Ovary (tissue), 9 donors: ENCODE results near the gene TPRG1L. TPM values are rescaled to one million over a fixed set of nuclear protein-coding genes. Genes with fewer than 3 reads are reported as not detected.

Experiments
- DNase-seq, 5 donors: peaks; one replicate each; pipeline ENCODE4 v3.0.0-alpha.2; 2019 to 2020
- H3K27ac ChIP-seq, 2 donors: fragments of 200-600 bp; one replicate each; pipeline versions ENCODE4 v1.5.1 to v1.8.0; 2019 to 2022
- H3K27me3 ChIP-seq: fragments of 200-600 bp; one replicate; pipeline ENCODE4 v1.8.0; 2022
- H3K36me3 ChIP-seq: fragments of 200-600 bp; sonication (generic); one replicate; pipeline ENCODE4 v1.5.1; 2019
- H3K4me1 ChIP-seq: one replicate; pipeline ENCODE4 v1.8.1; 2013; ENCODE audit warnings: mild to moderate bottlenecking, moderate library complexity; ENCODE audit not compliant: insufficient read depth
- H3K4me3 ChIP-seq: fragments of 200-600 bp; sonication (generic); one replicate; pipeline ENCODE4 v1.5.1; 2017
- H3K9me3 ChIP-seq, 2 donors: fragments of 200-600 bp in 1 of 2; sonication (generic) in 1 of 2; one replicate each; pipeline versions ENCODE4 v1.5.1 to v1.8.1; 2013 to 2019; ENCODE audit warnings: mild to moderate bottlenecking in 1 of 2, moderate library complexity in 1 of 2
- EP300 ChIP-seq: sonication (generic); formaldehyde crosslinking; IDR thresholded peaks from one replicate; pipeline ENCODE4 v1.6.1; 2017; ENCODE audit warnings: antibody characterized with exemption
- POLR2A ChIP-seq: fragments of 450-650 bp; IDR thresholded peaks from one replicate; pipeline ENCODE4 v1.6.1; 2017; ENCODE audit warnings: antibody characterized with exemption, mild to moderate bottlenecking, moderate library complexity
- WGBS, 3 donors: extraction: QIAGEN DNeasy Blood & Tissue Kit in 1 of 3; methylation state at CpG; one replicate each; pipeline versions ENCODE4 v1.1.5 to v1.1.7; 2013 to 2017; 5-methylcytosine and 5-hydroxymethylcytosine counted together
- intact Hi-C, 4 donors: fragments of 100-400 bp; cut with DNase I; formaldehyde crosslinking; loops; one replicate each; pipeline versions ENCODE4 v1.11.0 to v1.15.1; 2022 to 2023
- polyA plus RNA-seq, 2 donors: library from polyadenylated mRNA; stranded (reverse); fragments of 200-250 nt in 1 of 2; fragments of 350-450 nt in 1 of 2; fragmentation: Illumina TruSeq in 1 of 2; extraction: RNeasy Lipid Tissue Mini Kit (QIAGEN cat#74804) in 1 of 2; gene quantifications; one replicate each; pipeline ENCODE4 v1.2.3, GENCODE V29; 2013 to 2014
- total RNA-seq, 7 donors: library from RNA; depleted of rRNA in 2 of 7; stranded (reverse); fragments of >200 nt in 2 of 7; fragmentation: NEBNext Ultra II Directional in 3 of 7; extraction: Animal tissue kit (Norgen Biotek cat#: 25700) in 3 of 7; gene quantifications; one replicate each; pipeline versions ENCODE4 v1.1.0 to v1.2.4, GENCODE V29; 2016 to 2023
- TF ChIP-seq, protein P1 (sequence below), 3 donors: fragments of 450-650 bp in 2 of 3; fragments of 200-600 bp in 1 of 3; IDR thresholded peaks; one replicate each; pipeline versions ENCODE4 v1.5.1 to v1.8.0; 2016 to 2022; ENCODE audit warnings: antibody characterized with exemption in 3 of 3, mild to moderate bottlenecking in 1 of 3
- donor health status: DM: no; HTN: no; CAD: no; lungs with moderate emphysema.
- donor health status: DM: no; HTN: no; CAD: no.
- donor health status: Bipolar disorder and iron deficiency.
- donor health status: DM: yes; HTN: yes; CAD: no.
- donor health status: DM: no; HTN: no; CAD: no.
- donor health status: DM: yes; HTN: yes; CAD: no.

The TPRG1L gene
- total and polyA plus RNA-seq, 9 donors: 25.3 to 71.5 (median 44.2) TPM

- no peaks in the 10 kb centered on the region for H3K9me3 ChIP-seq
- intact Hi-C loops: no loop called here
- H3K36me3 ChIP-seq: no peaks in the 10 kb centered on the region
- H3K4me3 ChIP-seq: no peak overlapping the region
- WGBS, 3 donors: 30 to 32% (median 32%) methylated on average over 25 to 30 of the region's 30 CpGs
- peaks cover 6% of the 10 kb centered on the region for H3K4me1 ChIP-seq
- no peak for DNase-seq
- H3K27me3 ChIP-seq: no peaks in the 10 kb centered on the region
- H3K27ac ChIP-seq: no peak overlapping the region
- TF ChIP-seq EP300: no peak
- TF ChIP-seq, protein P1, sequence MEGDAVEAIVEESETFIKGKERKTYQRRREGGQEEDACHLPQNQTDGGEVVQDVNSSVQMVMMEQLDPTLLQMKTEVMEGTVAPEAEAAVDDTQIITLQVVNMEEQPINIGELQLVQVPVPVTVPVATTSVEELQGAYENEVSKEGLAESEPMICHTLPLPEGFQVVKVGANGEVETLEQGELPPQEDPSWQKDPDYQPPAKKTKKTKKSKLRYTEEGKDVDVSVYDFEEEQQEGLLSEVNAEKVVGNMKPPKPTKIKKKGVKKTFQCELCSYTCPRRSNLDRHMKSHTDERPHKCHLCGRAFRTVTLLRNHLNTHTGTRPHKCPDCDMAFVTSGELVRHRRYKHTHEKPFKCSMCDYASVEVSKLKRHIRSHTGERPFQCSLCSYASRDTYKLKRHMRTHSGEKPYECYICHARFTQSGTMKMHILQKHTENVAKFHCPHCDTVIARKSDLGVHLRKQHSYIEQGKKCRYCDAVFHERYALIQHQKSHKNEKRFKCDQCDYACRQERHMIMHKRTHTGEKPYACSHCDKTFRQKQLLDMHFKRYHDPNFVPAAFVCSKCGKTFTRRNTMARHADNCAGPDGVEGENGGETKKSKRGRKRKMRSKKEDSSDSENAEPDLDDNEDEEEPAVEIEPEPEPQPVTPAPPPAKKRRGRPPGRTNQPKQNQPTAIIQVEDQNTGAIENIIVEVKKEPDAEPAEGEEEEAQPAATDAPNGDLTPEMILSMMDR (IDR thresholded peaks at IDR 0.05): no peak
- no peak for TF ChIP-seq POLR2A
These were observed 26.1 kb upstream of the TPRG1L start for GRCh38 chr1:3598522-3599285.

DNA sequence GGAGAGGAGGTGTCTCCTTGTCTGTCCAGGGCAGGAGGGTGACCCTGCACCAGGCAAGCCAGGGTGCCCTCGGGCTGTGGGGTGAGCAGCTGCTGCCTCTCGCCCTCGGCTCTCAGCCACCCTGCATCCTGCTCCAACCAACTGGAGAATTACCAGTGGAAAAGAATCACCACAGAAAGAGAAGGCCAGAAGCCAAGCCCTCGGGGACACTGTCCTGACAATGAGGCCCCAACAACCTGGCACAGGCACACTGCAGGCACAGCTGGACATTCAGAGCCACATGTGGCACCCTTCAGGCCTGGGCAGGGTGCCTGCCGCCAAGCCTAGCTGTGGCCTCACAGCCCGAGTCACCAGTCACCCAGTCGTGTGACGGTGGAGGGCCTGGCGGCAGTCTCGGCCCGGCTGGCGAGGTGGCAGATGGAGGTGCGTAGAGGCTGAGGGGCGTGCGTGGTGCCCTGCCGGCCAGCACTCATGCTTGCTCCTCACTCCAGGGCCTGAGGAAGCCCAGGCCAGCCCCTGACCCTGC is 25.5 kb upstream of the TPRG1L start:
- WGBS, 3 donors: 87 to 88% (median 87%) methylated on average over 13 to 16 of the region's 16 CpGs
- TF ChIP-seq EP300: no peak
- no peak for TF ChIP-seq POLR2A
- TF ChIP-seq, protein P1 (IDR thresholded peaks at IDR 0.05): no peak
- H3K4me1 ChIP-seq: peaks cover 6% of the 10 kb centered on the region
- no peaks in the 10 kb centered on the region for H3K27me3 ChIP-seq
- H3K4me3 ChIP-seq: no peak overlapping the region
- no peaks in the 10 kb centered on the region for H3K36me3 ChIP-seq
- H3K27ac ChIP-seq: no peak overlapping the region
- DNase-seq: no peak
- H3K9me3 ChIP-seq: no peaks in the 10 kb centered on the region
- intact Hi-C loops: no loop called here

GRCh38 chr1:3599816-3600215 is 25.0 kb upstream of the TPRG1L start:
- DNase-seq: no peak
- intact Hi-C loops: no loop called here
- no peaks in the 10 kb centered on the region for H3K27me3 ChIP-seq
- no peak overlapping the region for H3K4me3 ChIP-seq
- no peaks in the 10 kb centered on the region for H3K9me3 ChIP-seq
- peaks cover 6% of the 10 kb centered on the region for H3K4me1 ChIP-seq
- H3K36me3 ChIP-seq: no peaks in the 10 kb centered on the region
- TF ChIP-seq POLR2A (no peak), EP300 (no peak)
- TF ChIP-seq, protein P1 (IDR thresholded peaks at IDR 0.05): no peak
- no peak overlapping the region for H3K27ac ChIP-seq
- 85 to 87% (median 87%) methylated on average over 14 to 15 of the region's 15 CpGs for whole genome bisulfite sequencing, 3 donors

DNA sequence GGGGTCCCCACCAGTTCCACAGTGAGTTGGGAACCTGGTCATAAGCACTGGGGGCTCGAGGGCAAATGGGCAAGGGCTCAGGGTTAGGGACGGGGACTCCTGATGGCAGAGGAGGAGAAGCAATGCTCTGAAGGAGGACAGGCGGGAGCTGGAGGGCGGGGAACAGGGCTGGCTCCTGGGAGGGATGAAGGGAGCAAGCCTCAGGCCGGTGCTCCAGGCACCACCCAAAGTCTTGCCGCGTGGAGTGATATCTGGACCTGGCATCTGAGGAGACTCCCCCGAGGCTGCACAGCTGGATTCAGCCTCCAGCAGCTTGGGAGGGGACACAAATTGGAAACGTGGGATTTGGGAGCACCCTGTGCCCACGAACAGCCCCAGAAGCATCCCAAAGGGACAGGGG is 24.5 kb upstream of the TPRG1L start:
- Histone ChIP-seq H3K27me3 (no peaks in the 10 kb centered on the region), H3K27ac (no peak overlapping the region), H3K4me3 (no peak overlapping the region), H3K4me1 (peaks cover 6% of the 10 kb centered on the region), H3K36me3 (no peaks in the 10 kb centered on the region), H3K9me3 (no peaks in the 10 kb centered on the region)
- intact Hi-C loops: no loop called here
- WGBS, 3 donors: 73 to 81% (median 79%) methylated on average over 10 of the region's 10 CpGs
- no peak for DNase-seq
- TF ChIP-seq EP300: no peak
- TF ChIP-seq, protein P1 (IDR thresholded peaks at IDR 0.05): no peak
- no peak for TF ChIP-seq POLR2A
